Measurements from ENCODE around the gene SLC9A3. TPM values are rescaled to one million over a fixed set of nuclear protein-coding genes. Genes with fewer than 3 reads are reported as not detected.

Gene SLC9A3
- total RNA-seq, 6 donors from 2014 or later: 1.0 to 4.1 (median 1.9) TPM

GRCh38 chr5:553874-554273 lies 29.6 kb upstream of the SLC9A3 start:
- 57 to 67% methylated on average over 13 of the region's 13 CpGs for WGBS, 2 donors
- no peak overlapping the region for H3K4me3 ChIP-seq
- no peak for ATAC-seq (ENCODE audit: low FRiP score in 2 of 2)
- H3K27ac ChIP-seq: no peak overlapping the region
- no peaks in the 10 kb centered on the region for H3K36me3 ChIP-seq
- peak in 1 of 2 donors; percentile 29 for DNase-seq
- H3K9me3 ChIP-seq: no peaks in the 10 kb centered on the region
- TF ChIP-seq POLR2A (IDR thresholded peaks at IDR 0.05) (no peak), EP300 (IDR thresholded peaks at IDR 0.05) (no peak), CTCF (IDR thresholded peaks at IDR 0.05) (no peak)
- no peaks in the 10 kb centered on the region for H3K27me3 ChIP-seq
- H3K4me1 ChIP-seq: no peaks in the 10 kb centered on the region

GRCh38 chr5:551406-551805 lies 27.2 kb upstream of the SLC9A3 start:
- Histone ChIP-seq H3K27ac (no peak overlapping the region), H3K36me3 (no peaks in the 10 kb centered on the region), H3K9me3 (no peaks in the 10 kb centered on the region), H3K4me1 (no peaks in the 10 kb centered on the region), H3K27me3 (no peaks in the 10 kb centered on the region), H3K4me3 (no peak overlapping the region)
- 85 to 87% methylated on average over 6 of the region's 6 CpGs for WGBS, 2 donors
- DNase-seq: no peak
- ATAC-seq (ENCODE audit: low FRiP score in 2 of 2): no peak
- TF ChIP-seq POLR2AphosphoS5 (IDR thresholded peaks at IDR 0.05): no peak
- no peak for TF ChIP-seq EP300 (IDR thresholded peaks at IDR 0.05)
- TF ChIP-seq CTCF (IDR thresholded peaks at IDR 0.05): no peak
- no peak for TF ChIP-seq POLR2A (IDR thresholded peaks at IDR 0.05)

DNA sequence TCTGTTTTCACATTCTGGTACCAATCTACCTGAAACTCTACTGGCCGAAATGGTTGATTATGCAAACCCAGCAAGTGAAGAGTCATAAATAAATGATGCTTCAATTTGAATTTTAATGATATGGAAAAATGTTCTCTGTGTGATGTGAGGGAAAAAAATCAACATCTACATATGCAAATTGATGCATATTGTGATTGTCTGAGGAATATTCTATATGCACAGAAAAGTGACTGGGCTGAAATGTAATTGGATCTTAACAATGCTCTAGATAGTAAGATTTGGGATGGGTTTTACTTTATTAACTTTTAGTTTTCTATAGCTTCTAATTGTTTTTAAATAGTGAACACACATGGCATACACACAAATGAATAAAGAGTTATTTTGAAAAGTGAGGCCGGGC lies 25.0 kb upstream of the SLC9A3 start:
- Histone ChIP-seq H3K4me3 (no peak overlapping the region), H3K27ac (no peak overlapping the region), H3K4me1 (peaks cover 0 to 4% (median 3%) of the 10 kb centered on the region in 4 donors), H3K36me3 (no peaks in the 10 kb centered on the region), H3K9me3 (no peaks in the 10 kb centered on the region), H3K27me3 (no peaks in the 10 kb centered on the region)
- TF ChIP-seq EP300 (IDR thresholded peaks at IDR 0.05): no peak
- TF ChIP-seq POLR2AphosphoS5 (IDR thresholded peaks at IDR 0.05): no peak
- TF ChIP-seq CTCF (IDR thresholded peaks at IDR 0.05): no peak
- no peak for TF ChIP-seq POLR2A (IDR thresholded peaks at IDR 0.05)
- WGBS, 2 donors: 94 to 95% methylated on average over 2 of the region's 2 CpGs
- ATAC-seq (ENCODE audit: low FRiP score in 2 of 2) (no peak), DNase-seq (no peak)

- Histone ChIP-seq H3K27me3 (no peaks in the 10 kb centered on the region), H3K27ac (no peak overlapping the region), H3K4me3 (no peak overlapping the region), H3K9me3 (no peaks in the 10 kb centered on the region), H3K4me1 (peaks cover 0 to 8% (median 8%) of the 10 kb centered on the region in 4 donors), H3K36me3 (no peaks in the 10 kb centered on the region)
- DNase-seq: peak in 1 of 2 donors; percentile 38
- 36 to 60% methylated on average over 2 to 10 of the region's 10 CpGs for WGBS, 2 donors
- ATAC-seq (ENCODE audit: low FRiP score in 2 of 2): peak in 1 of 2 donors; percentile 58
- TF ChIP-seq CTCF (IDR thresholded peaks at IDR 0.05): no peak
- TF ChIP-seq EP300 (IDR thresholded peaks at IDR 0.05): no peak
- no peak for TF ChIP-seq POLR2AphosphoS5 (IDR thresholded peaks at IDR 0.05)
- TF ChIP-seq POLR2A (IDR thresholded peaks at IDR 0.05): no peak
Observed at GRCh38 chr5:548256-548655, 24.0 kb upstream of the SLC9A3 start.

GRCh38 chr5:547086-547924 lies 23.1 kb upstream of the SLC9A3 start:
- WGBS, 2 donors: 63 to 82% methylated on average over 7 to 22 of the region's 22 CpGs
- TF ChIP-seq POLR2A (IDR thresholded peaks at IDR 0.05) (no peak), EP300 (IDR thresholded peaks at IDR 0.05) (no peak), CTCF (IDR thresholded peaks at IDR 0.05) (no peak), POLR2AphosphoS5 (IDR thresholded peaks at IDR 0.05) (no peak)
- Histone ChIP-seq H3K4me1 (peaks cover 0 to 8% (median 8%) of the 10 kb centered on the region in 4 donors), H3K27ac (no peak overlapping the region), H3K4me3 (no peak overlapping the region), H3K36me3 (no peaks in the 10 kb centered on the region), H3K27me3 (no peaks in the 10 kb centered on the region), H3K9me3 (no peaks in the 10 kb centered on the region)
- DNase-seq: no peak
- no peak for ATAC-seq (ENCODE audit: low FRiP score in 2 of 2)
